ENCODE data around the gene MEF2D.
A peak's percentile ranks its signal among the peaks of the same experiment; 100 is the strongest.

The MEF2D gene

DNA sequence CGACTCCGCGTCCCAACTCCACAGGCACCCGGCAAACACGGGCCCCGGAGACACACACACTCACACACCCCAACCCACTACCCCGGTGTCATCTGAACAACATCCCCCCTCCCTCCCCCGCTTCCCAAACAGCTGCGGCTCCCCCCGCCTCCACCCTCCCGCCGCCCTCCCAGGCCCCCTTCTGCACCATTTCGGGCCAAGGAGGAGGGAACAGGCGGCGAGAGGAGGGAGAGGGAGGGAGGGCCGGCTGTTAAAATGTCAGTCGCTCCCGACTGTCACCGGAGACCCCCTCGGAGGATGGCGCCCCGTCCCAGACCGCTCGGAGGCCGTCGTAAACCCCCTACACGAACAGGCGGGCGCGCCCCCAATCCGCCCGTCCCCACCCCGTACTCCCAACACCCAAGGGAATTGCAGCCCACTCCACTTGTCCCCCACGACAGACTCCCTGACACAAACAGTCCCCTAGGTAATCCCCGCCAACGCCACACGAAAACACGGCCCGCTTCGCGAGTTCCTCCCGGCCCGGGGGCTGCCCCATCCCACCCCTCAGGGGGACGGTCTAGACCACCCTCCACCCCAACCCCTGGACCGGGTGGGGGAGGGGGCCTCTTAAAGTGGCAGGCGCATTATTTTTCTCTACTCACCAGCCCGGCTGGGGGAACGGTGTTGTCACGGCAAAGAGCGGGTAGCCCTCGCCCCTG is 583 bp downstream of the MEF2D start:
- no peak for DNase-seq

DNA sequence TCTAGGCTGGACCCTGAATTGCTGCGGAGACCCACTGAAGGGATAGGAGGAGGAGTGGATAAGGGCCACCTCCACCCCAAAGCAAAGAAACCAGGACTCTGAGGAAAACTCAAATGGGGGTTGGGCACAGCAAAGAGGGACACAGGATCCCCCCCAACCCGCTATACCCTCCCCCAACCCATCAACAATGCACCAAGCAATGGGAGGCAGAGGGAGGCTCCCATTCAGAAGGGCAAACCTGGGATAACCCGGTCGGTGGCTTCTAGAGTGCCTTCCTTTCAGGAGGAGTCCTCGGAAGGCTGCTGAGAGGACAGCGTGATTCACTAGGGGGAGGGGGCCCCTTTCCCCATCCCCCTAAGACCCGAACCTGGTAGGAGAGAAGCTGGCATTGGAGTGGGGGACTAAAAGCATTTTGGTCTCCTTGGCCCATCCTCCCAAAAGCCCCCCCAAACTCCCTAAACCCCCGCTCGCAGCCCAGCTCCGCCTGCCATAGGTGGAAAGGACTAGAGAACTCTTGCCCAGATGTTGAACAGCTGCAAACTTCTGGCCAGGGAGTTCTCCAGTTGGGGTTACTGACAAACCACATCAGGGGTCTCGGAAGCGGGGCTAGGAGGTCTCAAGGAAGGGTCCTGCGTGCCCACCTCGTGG is 1.3 kb downstream of the MEF2D start:
- no peak for DNase-seq

DNA sequence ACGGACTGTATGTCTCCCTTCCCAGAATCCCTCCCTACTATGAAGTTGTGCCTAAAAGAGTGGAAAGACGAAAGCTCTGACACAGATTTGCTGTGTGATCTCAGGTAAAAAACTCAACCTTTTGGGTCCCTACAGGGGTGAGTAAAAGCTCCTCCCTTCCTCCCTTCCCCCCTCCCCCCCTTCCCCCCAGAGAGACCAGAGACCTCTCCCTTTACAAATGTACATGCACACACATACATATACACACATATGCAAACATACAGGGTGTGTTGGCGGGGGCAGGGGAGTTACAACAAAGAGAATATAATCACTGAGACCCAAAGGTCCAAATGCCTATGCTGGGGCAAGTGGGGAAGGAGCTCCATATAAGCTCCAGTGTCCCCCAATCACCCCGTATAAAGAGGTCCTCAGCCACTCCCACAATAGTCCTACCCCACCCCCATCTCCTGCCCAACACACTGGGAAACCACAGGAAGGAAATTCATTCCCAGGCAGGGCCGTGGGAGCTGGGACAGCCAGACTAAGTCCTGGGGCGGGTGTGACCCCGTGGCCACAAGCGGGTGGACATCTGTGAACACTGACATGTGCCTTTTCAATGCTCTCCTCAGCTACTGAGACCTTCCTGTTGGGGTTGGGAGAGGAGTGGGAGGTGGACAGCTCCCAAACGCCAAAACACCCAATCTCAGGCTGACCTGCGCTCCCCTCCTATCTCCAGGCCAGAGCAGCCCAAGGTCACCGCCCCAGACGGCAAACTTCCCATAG is 2.0 kb downstream of the MEF2D start:
- DNase-seq, result peak; percentile 62

DNA sequence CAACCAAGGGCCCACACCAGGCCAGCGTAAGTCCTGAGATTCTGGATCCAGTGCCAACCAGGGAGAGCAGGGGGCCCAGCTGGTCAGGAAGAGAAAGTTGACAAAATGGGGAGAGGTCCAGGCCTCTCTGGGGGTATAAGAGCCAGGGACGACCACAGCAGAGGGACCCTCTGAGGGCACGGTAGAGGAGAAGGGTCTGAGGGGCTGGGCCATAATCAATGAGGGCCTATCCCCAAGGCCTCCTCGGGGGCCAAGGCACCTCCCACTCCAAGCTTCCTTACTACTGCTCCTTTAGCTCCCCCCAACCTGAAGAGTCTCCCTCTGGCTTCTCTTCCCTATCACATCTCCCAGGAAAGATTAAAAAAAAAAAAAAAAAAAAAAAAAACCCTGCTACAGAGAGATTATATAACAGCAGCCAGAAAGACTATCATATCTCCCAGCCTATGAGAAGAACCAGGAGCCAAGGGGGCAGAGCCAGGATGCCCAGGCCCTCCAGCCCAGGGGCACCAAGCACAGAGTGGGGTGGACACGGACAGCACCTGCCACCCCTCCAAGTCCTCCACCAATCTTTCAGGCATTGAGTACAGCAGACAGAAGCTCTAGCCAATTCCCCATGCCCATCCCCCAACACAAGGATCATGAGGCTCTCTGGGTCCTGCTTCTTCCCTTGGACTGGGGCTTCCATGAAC is 2.7 kb downstream of the MEF2D start:
- DNase-seq, result no peak

DNA sequence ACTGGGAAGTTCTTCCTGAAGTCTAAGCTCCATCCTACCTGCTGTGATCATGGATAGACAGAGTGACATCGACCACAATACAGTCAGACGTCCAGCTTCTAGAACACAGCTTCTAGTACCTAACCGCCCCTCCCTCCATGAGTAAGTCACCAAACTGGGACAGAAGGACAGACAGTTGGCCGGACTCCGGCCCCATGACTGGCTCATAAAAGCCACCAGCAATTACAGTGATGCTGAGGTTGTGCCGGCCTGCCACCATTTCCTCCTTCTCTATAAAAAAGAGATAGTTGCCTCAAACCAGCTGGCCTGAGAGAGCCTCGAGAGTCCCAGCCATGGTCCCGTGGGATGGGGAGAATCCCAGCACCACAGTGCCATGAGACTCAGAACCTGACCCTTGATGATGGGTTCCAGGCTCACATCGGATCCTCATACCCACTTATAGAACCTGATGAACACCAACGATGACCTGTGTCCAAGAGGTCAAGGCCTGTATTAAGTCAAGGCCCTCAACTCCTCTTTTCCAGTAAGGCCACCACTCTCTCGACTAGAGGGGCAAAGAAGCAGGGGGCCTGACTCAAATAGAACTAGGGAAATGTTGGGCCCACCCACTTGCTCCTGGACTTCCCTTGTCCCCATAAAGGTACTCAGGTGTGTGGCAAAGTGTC is 3.4 kb downstream of the MEF2D start:
- no peak for DNase-seq

DNA sequence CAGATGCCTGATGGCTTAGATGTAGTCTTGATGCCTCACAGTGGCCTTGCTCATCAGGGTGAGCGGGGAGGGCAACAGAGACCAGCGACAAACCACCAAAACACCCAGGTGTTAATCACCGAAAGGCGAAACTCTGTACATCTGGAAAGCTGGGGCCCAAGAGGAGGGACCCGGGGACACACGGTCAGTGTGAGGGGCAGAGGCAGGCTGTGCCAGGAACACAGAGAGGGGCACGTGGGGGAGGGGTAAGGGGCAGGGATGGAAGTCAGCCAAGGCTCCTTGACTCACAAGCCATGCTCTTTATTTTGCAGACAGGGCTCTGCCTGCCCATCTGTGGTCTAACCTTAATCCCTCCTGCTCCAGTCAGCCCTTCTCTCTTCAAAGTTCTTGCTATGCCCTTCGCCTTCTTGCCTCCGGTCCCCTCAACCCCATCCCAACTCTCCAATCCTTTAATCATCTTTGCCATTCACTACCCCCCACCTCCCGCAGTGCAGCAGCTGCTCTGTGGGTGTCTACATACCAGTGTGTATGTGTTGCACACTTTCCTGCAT is 4.3 kb downstream of the MEF2D start:
- no peak for DNase-seq

- DNase-seq, result no peak
Observed at GRCh38 chr1:156495401-156496140, 5.0 kb downstream of the MEF2D start.

GRCh38 chr1:156494309-156494895 is 6.2 kb downstream of the MEF2D start:
- no peak for DNase-seq

DNA sequence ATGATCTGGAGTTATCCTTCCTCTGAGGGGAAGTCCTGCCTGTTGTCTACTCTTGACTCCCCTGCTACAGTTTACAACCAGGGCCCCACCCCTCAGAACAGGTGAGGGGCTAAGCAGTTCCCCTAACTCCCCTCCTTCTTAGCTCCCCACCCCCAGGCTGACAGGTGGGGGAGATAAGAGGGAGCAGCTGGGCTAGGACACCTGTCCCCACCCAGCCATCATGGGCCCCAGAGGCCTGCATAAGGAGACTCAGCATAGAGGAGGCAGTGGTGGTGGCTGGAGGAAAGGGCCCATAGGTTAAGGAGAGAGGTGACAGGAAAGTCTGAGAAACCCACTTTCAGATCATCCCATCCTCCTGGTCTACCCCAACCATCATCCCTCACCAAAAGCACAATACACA is 6.8 kb downstream of the MEF2D start:
- DNase-seq, result no peak

- DNase-seq, result no peak
Observed at GRCh38 chr1:156493154-156493631, 7.4 kb downstream of the MEF2D start.

DNA sequence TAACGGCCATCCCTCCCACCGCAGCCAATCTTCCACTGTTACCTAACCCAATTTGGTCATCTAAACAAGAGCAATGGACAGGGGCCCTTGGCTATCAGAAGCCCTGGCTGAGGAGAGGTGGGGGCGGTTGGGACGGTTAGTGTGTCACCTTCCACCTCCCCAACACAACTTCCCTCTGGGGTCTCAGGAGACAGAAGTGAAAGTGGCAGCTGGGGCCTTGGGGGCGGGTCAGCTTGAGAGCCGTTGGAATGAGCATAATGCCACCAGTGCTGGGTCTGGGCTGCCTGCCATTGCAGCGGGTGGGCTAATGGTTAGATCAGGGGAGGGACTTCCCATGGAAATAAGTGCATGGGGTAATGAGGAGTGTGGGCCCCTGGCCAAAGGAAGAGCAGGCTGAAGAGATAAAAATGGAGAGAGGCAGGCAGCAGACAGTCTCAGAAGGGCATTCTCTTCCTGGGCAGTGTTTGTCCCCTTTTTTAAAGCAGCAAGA is 7.9 kb downstream of the MEF2D start:
- DNase-seq, result no peak

GRCh38 chr1:156492013-156492590 is 8.5 kb downstream of the MEF2D start:
- DNase-seq, result no peak

DNA sequence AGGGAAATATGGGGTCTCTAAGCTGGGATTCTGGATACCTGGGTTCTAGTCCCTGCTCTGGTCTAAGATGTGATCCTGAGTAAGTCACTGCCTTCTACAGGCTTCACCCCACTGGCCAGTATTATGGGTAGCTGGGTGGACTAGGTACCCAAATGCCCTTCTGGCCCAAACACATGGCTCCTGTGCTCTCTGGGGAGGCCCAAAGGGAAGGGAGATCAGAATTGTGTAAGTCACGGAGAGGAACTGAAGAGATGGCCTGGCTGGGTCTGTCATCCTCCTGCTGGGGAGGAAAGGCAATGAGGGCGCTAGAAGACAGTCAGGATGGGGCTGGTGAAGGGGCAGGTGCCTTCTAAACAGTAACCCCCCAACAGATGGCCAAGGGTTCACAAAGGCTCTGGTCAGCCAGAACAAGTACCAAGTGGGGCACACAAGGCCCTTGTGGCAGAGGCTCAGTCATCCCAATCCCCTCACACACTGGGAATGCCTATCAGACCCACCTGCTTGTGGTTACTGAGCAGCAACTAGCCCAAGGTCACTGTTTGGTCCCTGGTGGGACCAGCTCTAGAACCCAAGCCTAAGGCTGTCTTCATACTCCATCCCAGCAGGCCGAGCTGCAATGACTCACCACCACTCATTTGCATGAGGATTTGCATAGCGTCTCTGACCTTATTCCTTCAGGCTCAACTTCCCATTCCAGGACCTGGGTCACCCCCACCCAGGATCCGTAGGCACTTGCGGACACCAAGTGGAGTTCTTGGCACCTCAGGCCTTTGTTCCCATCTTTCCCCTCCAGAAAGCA is 9.2 kb downstream of the MEF2D start:
- DNase-seq, result no peak

- DNase-seq, result peak; percentile 72
Observed at GRCh38 chr1:156490401-156491032, 10.1 kb downstream of the MEF2D start.

- DNase-seq, result no peak
Observed at GRCh38 chr1:156489935-156490293, 10.7 kb downstream of the MEF2D start.

GRCh38 chr1:156489166-156489934 is 11.2 kb downstream of the MEF2D start:
- DNase-seq, result no peak

DNA sequence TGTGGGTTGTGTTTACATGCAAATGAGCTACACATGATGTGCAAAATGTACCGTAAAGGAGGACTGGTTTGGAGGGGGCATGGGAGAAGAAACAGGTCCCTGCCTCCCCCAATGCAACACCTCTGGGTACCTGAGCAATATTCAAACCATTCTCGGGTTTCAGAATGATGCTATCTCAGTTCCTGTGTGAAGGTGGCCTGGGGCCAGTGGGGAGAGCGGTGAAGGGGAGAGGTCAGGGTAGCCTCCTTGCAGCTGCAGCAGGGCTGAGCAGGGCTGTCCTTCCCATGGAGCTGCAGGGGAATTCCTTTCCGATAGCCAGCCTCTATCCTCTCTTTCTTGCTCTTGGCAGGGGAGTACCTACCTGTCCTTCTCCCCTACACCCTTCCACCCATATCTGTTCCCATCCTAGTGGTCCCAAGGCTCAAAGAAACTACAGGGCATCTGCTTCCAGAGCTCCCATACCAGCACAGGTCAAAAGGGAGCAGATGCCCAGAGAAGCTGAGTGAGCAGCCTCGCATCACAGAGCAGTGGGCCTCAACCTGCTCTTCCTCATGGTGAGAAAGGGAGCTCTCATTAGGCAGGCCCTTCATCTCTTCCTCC is 11.9 kb downstream of the MEF2D start:
- no peak for DNase-seq

- no peak for DNase-seq
Observed at GRCh38 chr1:156487862-156488261, 12.7 kb downstream of the MEF2D start.

Data from fibroblast of skin of back (primary cell).